ENCODE results near the gene TMEM255A.

TMEM255A gene

GRCh38 chrX:120301497-120301896, 9.8 kb downstream of the TMEM255A start:
- DNase-seq (no peak), ATAC-seq (replicated peaks) (no peak)
- Mint-ChIP-seq H3K36me3 (ENCODE audit: insufficient read depth) (peaks cover 3% of the 10 kb centered on the region), H3K4me1 (ENCODE audit: low read depth in 2 of 2) (peaks cover 10 to 17% of the 10 kb centered on the region in 2 donors), H3K27me3 (no peaks in the 10 kb centered on the region), H3K4me3 (no peak overlapping the region), H3K27ac (no peak overlapping the region), H3K9me3 (no peaks in the 10 kb centered on the region)

- no peak for ATAC-seq (replicated peaks)
- no peaks in the 10 kb centered on the region for H3K9me3 Mint-ChIP-seq
- no peak overlapping the region for H3K27ac Mint-ChIP-seq
- H3K36me3 Mint-ChIP-seq (ENCODE audit: insufficient read depth) = peaks cover 3% of the 10 kb centered on the region
- H3K27me3 Mint-ChIP-seq = no peaks in the 10 kb centered on the region
- H3K4me1 Mint-ChIP-seq (ENCODE audit: low read depth in 2 of 2) = peaks cover 11 to 18% of the 10 kb centered on the region in 2 donors
- no peak overlapping the region for H3K4me3 Mint-ChIP-seq
- DNase-seq = no peak
These were observed 11.3 kb downstream of the TMEM255A start for GRCh38 chrX:120299928-120300327.

DNA sequence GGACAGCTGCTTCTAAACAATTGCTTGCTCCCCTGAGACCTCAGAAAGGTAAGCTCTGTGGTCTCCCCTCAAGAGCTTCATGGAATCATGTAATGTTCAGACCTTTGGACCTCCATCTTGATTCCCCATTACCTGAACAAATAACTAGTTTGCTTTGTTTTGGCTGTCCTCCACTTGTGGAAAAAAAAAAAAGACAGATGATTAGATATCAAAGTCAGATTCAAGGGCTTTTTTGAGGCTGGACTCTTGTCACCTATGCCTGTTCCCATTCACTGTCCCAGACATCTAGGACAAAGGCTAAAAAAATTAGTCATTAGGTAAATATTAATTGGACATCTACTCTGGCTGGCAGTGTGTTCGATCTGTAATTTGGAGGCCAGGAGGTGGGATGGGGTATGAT, 13.3 kb downstream of the TMEM255A start:
- no peak overlapping the region for H3K4me3 Mint-ChIP-seq
- H3K27ac Mint-ChIP-seq = no peak overlapping the region
- H3K9me3 Mint-ChIP-seq = no peaks in the 10 kb centered on the region
- no peak for ATAC-seq (replicated peaks)
- H3K36me3 Mint-ChIP-seq (ENCODE audit: insufficient read depth) = peaks cover 3% of the 10 kb centered on the region
- H3K4me1 Mint-ChIP-seq (ENCODE audit: low read depth in 2 of 2) = peaks cover 11 to 17% of the 10 kb centered on the region in 2 donors
- DNase-seq = no peak
- no peaks in the 10 kb centered on the region for H3K27me3 Mint-ChIP-seq

DNA sequence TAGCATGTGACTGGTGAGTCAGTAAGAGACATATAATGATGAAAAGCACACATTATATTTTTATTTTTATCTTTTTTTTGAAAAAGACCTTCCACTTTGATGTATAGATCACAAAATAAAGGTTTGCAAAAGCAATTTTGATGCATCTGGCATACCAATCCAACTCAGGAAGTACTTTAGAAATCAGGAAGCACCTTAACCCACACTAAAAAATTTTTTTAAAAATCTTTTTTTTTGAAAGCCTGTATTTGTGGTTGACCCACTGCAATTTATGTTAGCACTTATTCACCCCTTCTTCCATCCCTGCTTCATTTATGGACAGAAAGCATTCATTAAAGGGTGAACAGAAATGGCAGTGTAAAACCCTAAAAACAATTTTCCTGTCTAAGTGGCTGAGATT, 16.6 kb downstream of the TMEM255A start:
- no peak for DNase-seq
- Mint-ChIP-seq H3K27ac (peak overlapping the region in 1 of 2 donors; percentile 75), H3K4me1 (ENCODE audit: low read depth in 2 of 2) (peaks cover 4 to 6% of the 10 kb centered on the region in 2 donors), H3K4me3 (no peak overlapping the region), H3K9me3 (no peaks in the 10 kb centered on the region), H3K36me3 (ENCODE audit: insufficient read depth) (no peaks in the 10 kb centered on the region), H3K27me3 (no peaks in the 10 kb centered on the region)
- ATAC-seq (replicated peaks) = no peak

DNA sequence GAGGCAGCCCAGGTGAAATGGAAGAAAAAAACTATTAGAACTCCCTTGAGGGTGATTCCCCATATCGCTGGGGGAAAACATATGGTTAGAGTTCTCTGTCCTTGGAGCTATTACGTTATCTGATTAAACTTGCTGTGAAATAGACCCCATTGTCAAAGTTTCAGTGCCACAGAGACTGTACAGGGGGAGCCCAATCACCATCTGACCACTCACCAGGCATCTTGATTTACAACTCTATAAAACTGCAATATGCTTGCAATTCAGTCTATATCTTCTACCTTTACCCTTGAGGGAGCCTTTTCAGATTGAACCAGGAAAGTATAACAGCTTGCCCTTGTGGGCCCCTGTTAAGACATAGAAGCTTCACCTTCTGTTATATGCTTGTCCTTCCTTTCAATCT, 18.2 kb downstream of the TMEM255A start:
- H3K4me3 Mint-ChIP-seq = no peak overlapping the region
- peaks cover 4 to 6% of the 10 kb centered on the region in 2 donors for H3K4me1 Mint-ChIP-seq (ENCODE audit: low read depth in 2 of 2)
- H3K27ac Mint-ChIP-seq = no peak overlapping the region
- DNase-seq (no peak), ATAC-seq (replicated peaks) (no peak)
- H3K9me3 Mint-ChIP-seq = no peaks in the 10 kb centered on the region
- no peaks in the 10 kb centered on the region for H3K36me3 Mint-ChIP-seq (ENCODE audit: insufficient read depth)
- no peaks in the 10 kb centered on the region for H3K27me3 Mint-ChIP-seq

DNA sequence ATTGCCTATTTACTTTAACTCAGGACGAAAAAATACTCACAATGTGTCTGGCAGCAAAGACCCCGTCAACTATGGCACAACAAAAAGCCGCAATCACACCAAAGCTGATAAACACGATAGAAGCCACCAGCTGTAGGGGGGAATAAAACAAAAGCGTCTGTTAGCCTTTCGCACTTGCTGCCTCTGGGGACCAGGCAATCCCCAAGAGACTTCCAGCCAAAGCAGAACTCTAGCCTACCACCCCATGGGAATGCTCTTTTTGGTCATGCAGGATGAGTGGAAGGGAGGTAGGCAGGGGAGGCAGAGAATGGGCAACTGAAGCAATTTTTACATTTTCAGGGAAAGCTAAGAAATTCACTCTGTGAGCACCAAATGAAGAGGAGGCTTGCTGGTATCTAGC, 20.1 kb downstream of the TMEM255A start:
- H3K27me3 Mint-ChIP-seq = no peaks in the 10 kb centered on the region
- H3K4me3 Mint-ChIP-seq = no peak overlapping the region
- no peaks in the 10 kb centered on the region for H3K36me3 Mint-ChIP-seq (ENCODE audit: insufficient read depth)
- DNase-seq = no peak
- no peak for ATAC-seq (replicated peaks)
- H3K9me3 Mint-ChIP-seq = no peaks in the 10 kb centered on the region
- no peak overlapping the region for H3K27ac Mint-ChIP-seq
- peaks cover 4 to 6% of the 10 kb centered on the region in 2 donors for H3K4me1 Mint-ChIP-seq (ENCODE audit: low read depth in 2 of 2)

DNA sequence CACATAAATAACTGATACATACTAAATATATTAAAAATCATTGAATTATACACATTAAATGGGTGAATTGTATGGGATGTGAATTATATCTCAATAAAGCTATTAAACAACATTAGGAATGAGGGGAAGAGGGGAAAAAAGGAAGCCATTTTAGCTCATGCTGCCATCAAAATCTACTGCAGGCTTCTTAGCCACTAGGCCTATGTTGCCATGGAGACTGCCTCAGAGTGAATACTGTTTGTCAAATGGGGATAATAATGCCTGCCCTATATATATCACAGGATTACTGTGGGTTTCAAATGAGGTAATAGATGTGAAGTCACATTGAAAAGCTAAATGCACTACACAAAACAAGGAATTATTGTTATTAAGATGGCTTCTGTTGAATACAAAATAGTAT, 21.2 kb downstream of the TMEM255A start:
- H3K27ac Mint-ChIP-seq = no peak overlapping the region
- no peaks in the 10 kb centered on the region for H3K27me3 Mint-ChIP-seq
- no peak for DNase-seq
- H3K4me1 Mint-ChIP-seq (ENCODE audit: low read depth in 2 of 2) = peaks cover 2 to 4% of the 10 kb centered on the region in 2 donors
- H3K9me3 Mint-ChIP-seq = no peaks in the 10 kb centered on the region
- no peak for ATAC-seq (replicated peaks)
- H3K4me3 Mint-ChIP-seq = no peak overlapping the region
- H3K36me3 Mint-ChIP-seq (ENCODE audit: insufficient read depth) = no peaks in the 10 kb centered on the region

GRCh38 chrX:120287513-120288112, 23.6 kb downstream of the TMEM255A start:
- H3K36me3 Mint-ChIP-seq (ENCODE audit: insufficient read depth) = peaks cover 3% of the 10 kb centered on the region
- DNase-seq (no peak), ATAC-seq (replicated peaks) (no peak)
- peaks cover 0 to 2% of the 10 kb centered on the region in 2 donors for H3K4me1 Mint-ChIP-seq (ENCODE audit: low read depth in 2 of 2)
- no peaks in the 10 kb centered on the region for H3K27me3 Mint-ChIP-seq
- H3K9me3 Mint-ChIP-seq = peaks cover 0 to 1% of the 10 kb centered on the region in 2 donors
- H3K27ac Mint-ChIP-seq = no peak overlapping the region
- H3K4me3 Mint-ChIP-seq = no peak overlapping the region

DNA sequence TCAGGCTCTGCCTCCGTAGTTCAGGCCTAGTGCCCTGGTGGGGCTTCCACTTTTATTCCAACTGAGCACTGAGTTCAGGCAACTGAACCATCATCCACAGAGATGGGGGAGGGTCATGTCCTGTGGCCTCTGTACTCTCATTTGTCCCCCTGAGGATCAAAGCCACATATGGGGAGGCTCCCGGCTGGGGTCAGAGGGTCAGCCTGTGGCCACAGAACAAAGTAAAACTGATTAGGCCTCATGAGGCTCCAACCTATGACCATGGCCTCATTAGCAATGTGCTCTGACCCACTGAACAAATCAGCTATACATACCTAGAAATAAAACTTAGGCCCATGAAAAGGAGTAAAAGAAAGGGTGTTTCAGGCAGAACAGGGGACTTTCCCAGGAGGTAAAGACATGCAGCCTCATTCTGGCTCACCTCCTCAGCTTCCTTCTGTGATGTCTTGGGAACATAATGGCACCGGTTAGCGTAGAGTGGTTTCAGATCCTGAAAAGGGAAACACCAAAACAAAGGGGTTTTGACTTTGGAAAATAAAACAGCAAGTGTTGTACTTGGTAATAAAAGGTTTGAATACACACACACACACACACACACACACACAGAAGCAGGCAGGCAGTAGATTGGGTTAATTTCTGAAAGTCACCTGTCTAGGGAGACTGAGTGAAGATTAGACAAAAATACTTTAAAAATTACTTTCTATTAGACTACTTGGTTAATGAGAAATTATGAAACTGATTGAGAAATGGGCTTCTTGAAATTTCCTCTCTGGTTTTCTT, 24.3 kb downstream of the TMEM255A start:
- ATAC-seq (replicated peaks) (no peak), DNase-seq (no peak)

DNA sequence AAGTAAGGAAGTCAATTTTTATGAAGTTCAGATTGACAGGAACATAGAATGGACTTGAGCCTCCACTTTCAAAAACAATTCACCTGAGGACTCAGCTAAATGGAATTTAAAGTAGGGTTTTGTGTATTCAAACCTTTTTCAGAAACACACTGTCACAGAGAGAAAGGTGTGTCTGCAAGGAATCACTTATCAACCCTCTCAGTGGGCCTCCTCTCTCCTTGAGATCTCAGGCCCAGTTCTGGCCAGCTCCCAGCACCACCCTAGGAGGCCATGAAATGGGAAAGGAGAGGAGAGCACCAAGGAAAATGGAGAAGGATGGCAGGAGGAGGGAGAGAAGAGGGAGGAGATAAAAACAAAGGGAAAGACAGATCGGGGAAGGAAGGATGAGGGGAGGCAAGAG, 28.6 kb downstream of the TMEM255A start:
- Mint-ChIP-seq H3K4me3 (no peak overlapping the region), H3K27me3 (no peaks in the 10 kb centered on the region), H3K9me3 (peaks cover 0 to 1% of the 10 kb centered on the region in 2 donors), H3K27ac (no peak overlapping the region), H3K36me3 (ENCODE audit: insufficient read depth) (peaks cover 3% of the 10 kb centered on the region), H3K4me1 (ENCODE audit: low read depth in 2 of 2) (peaks cover 0 to 2% of the 10 kb centered on the region in 2 donors)
- DNase-seq (no peak), ATAC-seq (replicated peaks) (no peak)

More for the DNA sequence above, 24.3 kb downstream of the TMEM255A start:
- H3K9me3 Mint-ChIP-seq = peaks cover 0 to 1% of the 10 kb centered on the region in 2 donors
- no peak overlapping the region for H3K4me3 Mint-ChIP-seq
- H3K4me1 Mint-ChIP-seq (ENCODE audit: low read depth in 2 of 2) = peaks cover 0 to 2% of the 10 kb centered on the region in 2 donors
- no peak overlapping the region for H3K27ac Mint-ChIP-seq
- H3K27me3 Mint-ChIP-seq = no peaks in the 10 kb centered on the region
- peaks cover 3% of the 10 kb centered on the region for H3K36me3 Mint-ChIP-seq (ENCODE audit: insufficient read depth)

DNA sequence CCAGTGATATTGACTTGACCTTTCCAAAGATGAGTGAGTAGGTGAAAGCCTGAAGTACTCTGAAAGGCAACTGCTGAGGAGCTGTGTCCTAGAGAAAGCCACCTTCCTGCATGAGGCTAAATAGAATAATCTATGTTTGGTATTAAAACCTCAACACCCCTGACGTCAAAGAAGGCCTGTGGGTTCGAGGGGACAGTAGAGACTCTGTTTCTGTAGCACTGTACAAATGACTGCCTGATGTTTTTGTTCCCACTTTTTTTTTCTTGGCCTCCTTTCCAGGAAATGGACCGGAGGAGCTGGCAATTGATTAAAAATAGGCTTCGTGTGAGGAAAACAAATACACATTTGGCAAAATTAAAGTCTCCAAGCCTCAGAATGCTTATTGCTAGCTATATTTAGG, 29.5 kb downstream of the TMEM255A start:
- peaks cover 3% of the 10 kb centered on the region for H3K36me3 Mint-ChIP-seq (ENCODE audit: insufficient read depth)
- no peak for DNase-seq
- ATAC-seq (replicated peaks) = no peak
- no peak overlapping the region for H3K27ac Mint-ChIP-seq
- no peaks in the 10 kb centered on the region for H3K27me3 Mint-ChIP-seq
- no peak overlapping the region for H3K4me3 Mint-ChIP-seq
- H3K4me1 Mint-ChIP-seq (ENCODE audit: low read depth in 2 of 2) = peaks cover 0 to 2% of the 10 kb centered on the region in 2 donors
- peaks cover 0 to 1% of the 10 kb centered on the region in 2 donors for H3K9me3 Mint-ChIP-seq

- ATAC-seq (replicated peaks) = no peak
- Mint-ChIP-seq H3K4me1 (ENCODE audit: low read depth in 2 of 2) (peaks cover 0 to 2% of the 10 kb centered on the region in 2 donors), H3K27ac (no peak overlapping the region), H3K27me3 (no peaks in the 10 kb centered on the region), H3K4me3 (no peak overlapping the region), H3K36me3 (ENCODE audit: insufficient read depth) (peaks cover 3% of the 10 kb centered on the region), H3K9me3 (peaks cover 0 to 1% of the 10 kb centered on the region in 2 donors)
- DNase-seq = no peak
These were observed 30.1 kb downstream of the TMEM255A start for GRCh38 chrX:120281021-120281624.

- DNase-seq = no peak
- Mint-ChIP-seq H3K4me1 (ENCODE audit: low read depth in 2 of 2) (no peaks in the 10 kb centered on the region), H3K36me3 (ENCODE audit: insufficient read depth) (no peaks in the 10 kb centered on the region), H3K27me3 (no peaks in the 10 kb centered on the region), H3K9me3 (no peaks in the 10 kb centered on the region), H3K4me3 (no peak overlapping the region), H3K27ac (no peak overlapping the region)
- no peak for ATAC-seq (replicated peaks)
These were observed 36.3 kb downstream of the TMEM255A start for GRCh38 chrX:120274958-120275357.

DNA sequence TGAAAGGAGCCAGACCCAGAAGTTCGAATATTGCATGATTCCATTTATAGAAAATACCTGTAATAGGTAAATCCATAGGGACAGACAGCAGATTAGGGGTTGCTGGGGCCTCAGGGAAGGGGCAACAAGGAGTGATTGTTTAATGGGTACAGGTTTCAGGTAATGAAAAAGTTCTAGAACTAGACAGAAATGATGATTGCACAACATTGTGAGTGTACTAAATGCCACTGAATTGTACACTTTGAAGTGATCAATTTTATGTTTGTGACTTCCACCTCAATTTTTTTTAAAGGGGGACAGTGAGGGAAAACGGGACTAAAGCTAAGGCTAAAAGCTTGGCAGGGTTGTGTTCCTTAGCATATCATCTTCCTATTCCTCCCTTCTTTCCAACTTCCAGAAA, 37.1 kb downstream of the TMEM255A start:
- no peak for DNase-seq
- Mint-ChIP-seq H3K27me3 (no peaks in the 10 kb centered on the region), H3K9me3 (no peaks in the 10 kb centered on the region), H3K4me1 (ENCODE audit: low read depth in 2 of 2) (no peaks in the 10 kb centered on the region), H3K36me3 (ENCODE audit: insufficient read depth) (no peaks in the 10 kb centered on the region), H3K4me3 (no peak overlapping the region), H3K27ac (no peak overlapping the region)
- no peak for ATAC-seq (replicated peaks)

All from effector memory CD8-positive, alpha-beta T cell (primary cell).